Astrocyte of the hippocampus (primary cell): ENCODE results near the gene ALG8.
"Not testable (repeated sequence)": the region's sequence is repeated elsewhere in the genome, so short reads cannot be mapped to it uniquely, and the experiment has no call there.

Experiments
- DNase-seq: peaks from one replicate; pipeline ENCODE4 v3.0.0; 2011; ENCODE audit warnings: low read depth, low spot score

ALG8 gene

DNA sequence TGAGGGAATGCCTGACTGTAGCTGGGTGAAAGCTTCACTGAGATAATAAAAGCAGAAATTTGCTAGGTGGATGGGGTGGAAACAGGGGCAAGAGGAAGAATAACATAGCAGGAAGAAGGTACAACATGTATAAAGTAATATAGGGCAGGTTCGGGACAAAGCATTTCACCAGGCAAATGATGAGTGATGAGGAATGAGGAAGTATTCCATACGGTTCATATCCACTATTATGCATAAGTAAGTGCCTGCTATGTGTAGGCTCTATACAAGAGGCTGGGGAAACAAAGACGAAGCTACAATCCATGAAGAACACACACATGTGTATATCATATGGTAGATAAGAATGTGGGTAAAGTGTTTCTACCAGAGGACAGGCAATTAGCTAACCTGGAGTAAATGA is 67.7 kb downstream of the ALG8 start:
- no peak for DNase-seq

DNA sequence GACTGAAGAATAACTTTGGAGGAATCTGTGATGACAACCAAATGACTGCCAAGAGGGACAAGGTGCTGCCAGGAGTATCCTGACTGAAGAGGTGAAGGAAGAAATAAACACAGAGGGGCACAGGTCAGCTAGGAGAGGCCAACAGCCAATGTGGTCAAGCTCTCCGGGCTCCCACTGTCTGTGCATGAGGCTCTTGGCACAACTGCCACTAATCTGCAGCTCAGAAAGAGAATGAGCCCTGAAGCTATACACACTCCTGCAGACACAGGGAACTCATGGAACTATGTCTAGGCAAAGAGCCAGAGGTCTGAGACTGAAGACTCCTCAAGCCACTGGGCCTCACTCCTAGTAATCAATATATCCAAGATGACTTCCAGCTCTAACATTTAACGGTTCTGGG is 68.8 kb downstream of the ALG8 start:
- peak; percentile 26 for DNase-seq

DNA sequence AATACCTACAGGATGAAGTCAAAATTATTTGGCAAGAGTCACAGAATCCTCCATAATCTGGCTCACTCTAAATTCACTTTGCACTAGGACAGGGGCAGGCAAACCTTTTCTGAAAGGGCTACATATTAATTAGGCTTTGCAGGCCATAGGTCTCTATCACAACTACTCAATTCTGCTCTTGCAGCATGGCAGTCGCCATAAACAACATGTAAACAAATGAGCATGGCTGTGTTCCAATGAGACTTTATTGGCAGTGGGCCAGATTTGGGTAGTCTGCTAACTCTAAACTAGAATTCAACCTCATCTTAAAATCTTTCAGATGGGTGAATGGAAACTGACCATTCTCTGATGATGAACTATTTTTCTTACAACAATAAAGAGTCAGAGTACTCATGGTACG is 70.0 kb downstream of the ALG8 start:
- no peak for DNase-seq

DNA sequence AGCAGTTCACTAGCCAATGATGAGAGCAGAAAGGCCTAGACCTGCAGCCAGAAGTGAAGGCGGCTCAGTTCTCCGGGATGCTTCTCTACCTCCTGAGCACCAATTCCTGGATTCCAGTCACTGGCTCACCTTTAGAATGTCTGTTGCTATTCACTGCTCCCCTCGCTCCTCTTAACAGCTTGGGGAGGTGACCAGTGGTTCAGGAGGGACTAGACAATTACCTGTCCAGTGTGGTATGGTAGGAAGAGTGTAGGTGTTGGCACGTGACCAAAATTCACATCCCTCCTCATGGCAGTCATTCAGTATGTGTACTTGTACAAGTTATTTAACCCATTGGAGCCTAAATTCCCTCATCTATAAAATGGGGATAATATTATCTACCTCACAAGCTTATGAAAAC is 71.7 kb downstream of the ALG8 start:
- DNase-seq, result no peak

DNA sequence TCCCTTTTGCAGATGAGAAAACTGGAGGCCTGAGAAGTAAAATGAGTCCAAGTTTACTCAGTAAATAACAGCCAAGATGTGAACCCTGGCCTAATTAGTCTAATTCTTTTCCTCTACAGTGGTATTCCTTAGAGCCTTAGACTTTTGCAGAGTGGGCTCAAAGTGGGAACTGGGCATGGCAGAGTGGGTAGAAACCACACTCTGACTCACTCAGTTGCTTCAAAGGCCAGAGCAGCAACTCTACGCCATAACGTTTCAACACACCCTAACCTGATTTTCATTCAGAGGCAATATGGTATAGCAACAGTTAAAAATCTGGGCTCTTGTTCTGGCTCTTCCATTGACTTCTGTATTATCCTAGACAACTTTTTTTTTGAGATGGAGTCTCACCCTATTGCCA is 73.0 kb downstream of the ALG8 start:
- DNase-seq, result no peak

DNA sequence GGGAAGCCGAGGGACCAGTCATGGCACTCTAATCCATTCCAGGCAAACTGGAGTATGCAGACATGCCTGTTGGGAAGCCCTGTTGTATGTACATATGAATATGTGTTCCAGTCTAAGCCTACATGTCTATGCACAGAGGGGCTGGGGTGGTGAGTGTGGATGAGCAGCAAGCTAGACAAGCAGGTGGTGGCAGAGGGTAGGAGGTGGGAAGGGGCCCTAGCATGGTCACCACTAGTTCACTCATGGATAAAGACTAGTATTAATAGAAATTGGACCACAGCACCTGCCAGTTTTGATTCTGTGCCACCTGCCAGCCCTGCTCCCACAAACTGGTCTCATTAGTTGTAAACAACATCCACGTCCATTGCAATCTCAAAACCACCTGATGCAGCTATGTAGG is 74.2 kb downstream of the ALG8 start:
- no peak for DNase-seq

DNA sequence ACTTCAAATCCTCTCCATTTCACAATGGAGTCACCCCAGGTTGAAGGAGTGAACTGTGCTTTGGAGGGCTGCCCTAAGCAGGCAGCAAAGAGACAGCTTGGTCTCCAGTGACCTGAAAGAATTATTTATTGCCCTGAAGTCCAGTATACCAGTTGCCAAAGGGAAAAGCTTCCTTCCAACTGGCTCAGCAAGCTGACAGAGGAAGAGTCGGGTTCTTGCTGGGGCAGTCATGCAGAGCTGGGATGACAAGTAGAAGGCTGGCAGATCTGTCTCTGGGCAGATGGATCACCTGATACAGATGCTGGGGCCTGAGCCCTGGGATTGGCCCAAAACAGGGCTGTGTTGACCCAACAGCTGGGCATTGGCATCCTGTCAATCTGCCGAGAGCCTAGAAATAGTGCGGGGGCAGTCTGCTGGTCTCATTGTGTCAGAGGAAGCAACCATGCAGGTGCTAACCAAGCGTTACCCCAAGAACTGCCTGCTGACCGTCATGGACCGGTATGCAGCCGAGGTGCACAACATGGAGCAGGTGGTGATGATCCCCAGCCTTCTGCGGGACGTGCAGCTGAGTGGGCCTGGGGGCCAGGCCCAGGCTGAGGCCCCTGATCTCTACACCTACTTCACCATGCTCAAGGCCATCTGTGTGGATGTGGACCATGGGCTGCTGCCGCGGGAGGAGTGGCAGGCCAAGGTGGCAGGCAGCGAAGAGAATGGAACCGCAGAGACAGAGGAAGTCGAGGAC is 75.8 kb downstream of the ALG8 start, which contains the start of gene THRSP:
THRSP (plus strand) TSS at position 422 of the 742 bp plus-strand sequence; CDS start at position 443, 21 bp downstream.
- DNase-seq, result no peak

DNA sequence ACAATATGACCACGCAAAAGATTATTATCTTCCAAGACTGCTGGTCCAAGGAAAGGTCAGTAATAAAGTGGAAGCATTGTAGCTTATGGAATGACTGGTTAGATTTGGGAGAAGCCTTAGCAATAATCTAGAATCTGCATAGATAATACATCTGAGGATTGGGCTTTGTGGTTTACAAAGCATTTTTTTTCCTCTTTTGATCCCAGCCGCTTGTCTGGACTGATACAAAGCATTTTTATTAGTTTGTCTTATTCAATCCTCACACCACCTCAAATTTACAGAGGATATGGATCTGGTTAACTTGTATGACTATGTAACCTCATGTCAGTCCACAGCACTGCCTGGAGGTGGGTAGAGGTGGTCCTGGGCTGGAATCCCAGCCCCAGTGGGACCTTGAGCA is 76.8 kb downstream of the ALG8 start:
- no peak for DNase-seq

DNA sequence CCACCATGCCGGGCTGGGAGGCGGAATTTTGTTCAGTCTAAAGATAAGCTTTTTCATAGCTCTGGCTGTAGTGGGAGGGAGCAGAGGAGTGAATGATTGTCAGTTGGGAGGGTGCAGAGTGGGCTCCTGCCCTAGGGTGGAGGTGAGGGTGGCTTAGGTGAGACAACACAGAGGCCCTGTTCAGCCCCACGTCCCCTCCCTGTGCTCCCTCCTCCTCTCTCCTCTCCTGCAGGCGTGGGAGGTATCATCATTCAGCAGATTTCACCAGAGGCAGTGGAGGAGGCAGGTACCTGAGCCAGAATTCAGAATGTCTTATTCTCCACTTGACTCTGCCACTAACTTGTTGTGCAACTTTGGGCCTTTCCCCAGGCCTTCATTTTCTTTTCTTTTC is 77.5 kb downstream of the ALG8 start:
- DNase-seq, result no peak

DNA sequence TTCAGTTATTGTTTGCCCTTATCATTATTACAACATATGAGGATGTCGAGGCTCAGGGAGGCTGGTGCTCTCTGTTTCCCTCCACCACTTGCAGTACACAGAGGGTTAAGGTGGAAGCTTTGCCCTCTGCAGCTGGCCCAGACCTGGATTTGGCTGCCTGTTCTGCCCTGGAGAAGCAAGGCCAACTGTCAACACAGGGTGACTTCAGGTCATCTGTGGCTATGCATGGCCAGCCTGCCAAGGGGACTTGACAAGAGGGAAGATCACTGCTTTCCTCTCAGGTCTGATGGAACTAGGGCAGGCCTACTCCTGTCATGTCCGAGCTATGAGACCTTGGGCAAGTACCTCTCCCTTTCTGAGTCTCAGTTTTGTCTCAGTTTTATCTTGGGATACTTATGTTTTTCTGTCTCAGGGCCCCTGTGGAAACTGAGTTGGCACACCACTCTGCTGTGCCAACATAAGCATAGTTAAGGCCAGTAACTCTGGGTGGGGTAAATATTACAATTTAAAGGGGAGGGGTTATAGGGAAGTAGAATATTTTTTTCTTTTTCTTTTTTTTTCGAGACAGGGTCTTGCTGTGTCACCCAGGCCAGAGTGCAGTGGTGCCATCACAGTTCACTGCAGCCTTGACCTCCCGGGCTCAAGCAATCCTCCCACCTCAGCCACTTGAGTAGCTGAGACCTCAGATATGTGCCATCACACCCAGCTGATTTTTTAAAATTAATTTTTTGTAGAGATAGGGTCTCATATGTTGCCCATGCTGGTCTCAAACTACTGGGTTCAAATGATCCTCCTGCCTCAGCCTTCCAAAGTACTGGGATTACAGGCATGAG is 78.1 kb downstream of the ALG8 start:
- DNase-seq, result no peak

DNA sequence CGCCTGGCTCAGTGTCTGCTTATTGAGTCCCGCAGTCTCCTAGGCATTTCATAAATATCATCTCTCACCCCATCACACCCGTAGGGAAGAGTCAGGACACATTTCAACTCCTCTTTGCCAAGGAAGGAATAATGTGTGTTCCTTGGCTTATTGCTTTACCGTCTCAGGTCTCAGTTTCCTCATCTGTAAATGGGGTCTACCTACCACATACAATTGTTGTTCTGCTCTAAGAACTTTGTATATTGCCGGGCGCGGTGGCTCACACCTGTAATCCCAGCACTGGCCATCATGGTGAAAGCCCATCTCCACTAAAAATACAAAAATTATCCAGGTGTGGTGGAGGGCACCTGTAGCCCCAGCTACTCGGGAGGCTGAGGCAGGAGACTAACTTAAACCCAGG is 78.9 kb downstream of the ALG8 start:
- DNase-seq, result no peak

DNA sequence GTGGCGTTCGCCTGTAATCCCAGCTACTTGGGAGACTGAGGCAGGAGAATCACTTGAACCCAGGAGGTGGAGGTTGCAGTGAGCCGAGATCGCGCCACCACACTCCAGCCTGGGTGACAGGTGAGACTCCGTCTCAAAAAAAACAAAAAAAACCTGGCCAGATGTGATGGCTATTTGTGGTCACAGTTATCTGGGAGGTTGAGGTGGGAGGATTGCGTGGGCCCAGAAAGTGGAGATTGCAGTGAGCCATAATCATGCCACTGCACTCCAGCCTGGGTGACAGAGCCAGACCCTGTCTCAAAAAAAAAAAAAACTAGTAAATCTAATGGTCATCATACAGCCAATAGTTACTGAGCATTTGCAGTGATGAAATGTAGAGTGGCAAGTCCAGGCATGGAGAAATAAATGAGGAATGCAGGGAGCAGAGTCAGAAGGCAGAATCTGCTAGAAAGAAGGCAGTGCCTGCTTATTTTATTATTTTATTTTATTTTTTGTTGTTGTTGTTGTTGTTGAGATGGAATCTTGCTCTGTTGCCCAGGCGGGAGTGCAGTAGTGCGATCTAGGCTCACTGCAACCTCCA is 79.6 kb downstream of the ALG8 start:
- not testable (repeated sequence) for DNase-seq

DNA sequence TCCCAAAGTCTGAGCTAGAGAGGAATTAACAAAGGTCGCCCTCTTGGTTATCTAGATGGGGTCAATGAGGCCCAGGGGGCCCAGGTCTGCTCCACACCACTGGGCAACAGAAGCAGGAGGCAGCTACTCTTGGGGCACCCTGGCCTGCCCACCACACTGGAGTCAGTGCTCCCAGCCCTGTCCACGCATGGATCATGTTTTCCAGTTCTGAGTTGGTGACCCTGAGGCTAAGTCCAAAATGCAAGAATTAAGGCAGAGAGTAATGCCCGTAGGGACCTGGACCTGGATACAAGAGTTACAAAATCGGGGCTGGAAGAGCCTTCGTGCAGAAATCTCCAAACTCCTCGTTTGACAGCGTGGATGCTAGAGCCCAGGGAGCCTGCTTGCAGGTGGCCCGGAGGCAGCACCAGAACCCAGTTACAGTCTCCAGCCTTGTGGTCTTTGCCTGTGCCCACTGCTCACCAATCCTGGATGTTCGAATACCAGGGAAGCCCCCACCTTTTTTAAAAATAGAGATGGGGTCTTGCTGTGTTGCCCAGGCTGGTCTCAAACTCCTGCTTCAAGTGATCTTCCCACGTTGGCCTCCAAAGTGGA is 81.9 kb downstream of the ALG8 start:
- no peak for DNase-seq

DNA sequence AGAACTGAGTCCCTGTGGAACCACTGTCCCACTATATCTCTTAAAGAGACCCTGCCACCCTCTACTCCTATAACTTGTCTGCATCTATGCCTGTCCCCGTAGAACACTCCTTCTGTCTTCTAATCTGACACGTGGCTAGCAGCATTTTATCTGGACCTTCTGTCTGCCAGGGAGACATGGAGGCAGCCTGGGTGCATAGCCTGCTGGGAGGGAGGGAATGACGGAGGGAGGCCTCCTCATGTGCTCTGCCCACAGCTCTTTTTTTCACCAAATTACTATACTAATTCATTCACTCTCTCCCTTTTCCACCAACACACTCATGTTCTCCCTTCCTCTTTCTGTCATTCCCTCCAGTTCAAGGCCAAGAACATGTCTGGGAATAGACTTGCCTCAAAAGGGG is 83.3 kb downstream of the ALG8 start:
- no peak for DNase-seq

DNA sequence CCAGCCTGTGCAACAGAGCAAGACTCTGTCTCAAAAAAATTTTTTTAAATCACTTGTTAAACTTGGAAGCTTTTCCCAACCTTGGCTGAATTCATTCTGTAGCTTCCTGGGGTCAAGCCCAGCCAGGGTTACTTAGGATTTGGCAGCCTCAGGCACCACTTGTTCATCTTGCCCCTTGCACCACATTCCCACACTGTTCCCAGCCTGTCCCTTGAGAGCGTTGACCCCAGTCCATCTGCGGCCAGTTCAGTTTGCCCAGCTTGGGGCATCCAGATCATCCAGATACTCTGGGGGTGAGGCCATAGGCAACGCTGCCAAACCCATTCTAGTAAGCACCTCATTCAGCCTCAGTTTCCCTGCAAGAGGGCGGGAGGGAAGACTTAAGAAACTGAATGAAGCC is 84.5 kb downstream of the ALG8 start:
- DNase-seq, result no peak

DNA sequence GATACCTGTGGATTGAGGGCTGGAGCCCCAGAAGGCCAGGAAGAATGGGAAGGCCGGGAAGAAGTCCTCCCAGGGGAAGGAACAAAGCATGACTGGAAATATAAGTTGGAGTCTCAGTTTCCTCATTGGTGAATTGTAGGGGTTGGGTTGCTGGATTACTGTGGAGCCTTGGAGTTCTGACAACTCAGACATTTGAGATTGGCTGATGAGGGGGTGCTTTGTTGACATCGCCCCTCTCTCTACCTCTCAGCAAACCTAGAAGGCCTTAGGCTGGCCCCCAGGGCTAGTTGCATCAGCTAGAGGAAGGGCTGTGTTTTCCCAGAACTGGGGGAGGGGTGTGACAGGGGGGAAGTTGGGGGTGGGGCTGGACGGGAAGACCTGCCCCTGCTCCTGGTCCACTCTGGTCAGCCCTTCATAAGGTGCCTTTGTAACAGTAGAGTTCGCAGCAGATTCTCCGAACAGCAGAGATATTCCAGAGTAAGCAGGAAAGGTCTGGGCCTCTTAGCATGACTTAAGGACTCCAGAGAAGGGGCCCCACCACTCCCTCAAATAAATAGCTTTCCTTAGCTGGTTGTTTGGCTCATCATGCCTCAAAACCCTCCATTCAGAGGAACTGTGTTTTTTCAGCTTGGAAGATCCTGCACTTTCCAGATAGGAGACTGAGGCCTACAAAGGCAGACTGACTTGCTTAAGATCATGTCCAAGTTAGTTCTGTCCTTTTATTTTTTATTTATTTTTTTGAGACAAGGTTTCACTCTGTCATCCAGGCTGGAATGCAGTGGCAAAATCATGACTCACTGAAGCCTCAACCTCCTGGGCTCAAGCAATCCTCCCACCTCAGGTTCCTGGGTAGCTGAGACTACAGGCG is 88.2 kb downstream of the ALG8 start:
- DNase-seq, result peak; percentile 71
